Esophagus squamous epithelium (tissue), 5 donors: ENCODE measurements around the gene ARRB1. TPM values are rescaled to one million over a fixed set of nuclear protein-coding genes. Genes with fewer than 3 reads are reported as not detected.

Experiments
- DNase-seq: peaks from one replicate; lab custom pipeline; 2025; lab: John Stamatoyannopoulos, UW
- H3K27ac ChIP-seq, 4 donors: fragments of 200-600 bp; sonication (generic); one replicate each; pipeline ENCODE4 v1.5.1; 2016 to 2019; ENCODE audit warnings: mild to moderate bottlenecking in 1 of 4
- H3K27me3 ChIP-seq, 4 donors: fragments of 200-600 bp; sonication (generic); 1 replicate in 3 of 4; 2 replicates in 1 of 4; pipeline versions ENCODE4 v1.5.1 to v1.6.0; 2017 to 2021; ENCODE audit warnings: antibody characterized with exemption in 1 of 4
- H3K36me3 ChIP-seq, 3 donors: fragments of 200-600 bp; sonication (generic); one replicate each; pipeline ENCODE4 v1.5.1; 2016 to 2019
- H3K4me1 ChIP-seq, 3 donors: fragments of 200-600 bp; sonication (generic); one replicate each; pipeline ENCODE4 v1.5.1; 2017 to 2019
- H3K4me3 ChIP-seq, 4 donors: fragments of 200-600 bp; sonication (generic); 1 replicate in 3 of 4; 2 replicates in 1 of 4; pipeline ENCODE4 v1.5.1; 2016 to 2019; ENCODE audit warnings: mild to moderate bottlenecking in 2 of 4, moderate library complexity in 1 of 4
- H3K9me3 ChIP-seq, 3 donors: fragments of 200-600 bp; sonication (generic); one replicate each; pipeline ENCODE4 v1.5.1; 2016 to 2019
- POLR2A ChIP-seq, 4 donors: fragments of 450-650 bp; IDR thresholded peaks; one replicate each; pipeline ENCODE4 v1.6.1; 2017; ENCODE audit warnings: antibody characterized with exemption in 4 of 4, mild to moderate bottlenecking in 4 of 4, moderate library complexity in 3 of 4
- WGBS, 2 donors: methylation state at CpG; one replicate each; pipeline ENCODE4 v1.1.5; 2018; 5-methylcytosine and 5-hydroxymethylcytosine counted together
- intact Hi-C: fragments of 100-400 bp; cut with DNase I; formaldehyde crosslinking; loops from one replicate; pipeline ENCODE4 v1.15.0; 2022
- total RNA-seq, 4 donors: library from RNA; depleted of rRNA; stranded (reverse); fragments of >200 nt; gene quantifications; one replicate each; pipeline ENCODE4 v1.1.0, GENCODE V29; 2016
- TF ChIP-seq, protein P1 (sequence below), 6 experiments: fragments of 450-650 bp in 4 of 6; fragments of 200-600 bp in 2 of 6; sonication (generic) in 2 of 6; IDR thresholded peaks; one replicate each; pipeline ENCODE4 v1.5.1; 2016 to 2019; ENCODE audit warnings: antibody characterized with exemption in 6 of 6, mild to moderate bottlenecking in 4 of 6, moderate library complexity in 4 of 6
- donor health status: DM: yes; HTN: yes; CAD: no.

ARRB1 gene
- total RNA-seq, 4 donors from 2014 or later: 9.6 to 24.8 (median 17.8) TPM

DNA sequence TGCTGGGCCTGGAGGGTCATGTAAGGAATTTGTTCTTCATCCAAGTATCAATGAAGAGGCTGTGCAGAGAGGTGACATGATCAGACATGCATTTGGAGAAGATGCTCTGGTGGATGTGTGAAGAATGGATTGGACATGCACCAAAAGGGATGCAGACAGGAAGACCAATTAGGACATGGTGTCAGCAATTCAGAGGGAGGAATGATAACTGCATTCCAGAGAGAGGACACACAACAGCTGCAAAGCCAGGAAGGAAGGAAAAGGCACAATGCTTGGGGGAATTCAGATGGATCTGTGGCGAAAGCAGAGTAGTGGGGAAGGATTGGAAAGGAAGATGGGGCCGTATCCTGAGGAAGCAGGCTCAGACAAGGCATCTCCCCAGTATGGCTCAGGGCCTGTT is 5.2 kb upstream of the ARRB1 start:
- TF ChIP-seq, protein P1, sequence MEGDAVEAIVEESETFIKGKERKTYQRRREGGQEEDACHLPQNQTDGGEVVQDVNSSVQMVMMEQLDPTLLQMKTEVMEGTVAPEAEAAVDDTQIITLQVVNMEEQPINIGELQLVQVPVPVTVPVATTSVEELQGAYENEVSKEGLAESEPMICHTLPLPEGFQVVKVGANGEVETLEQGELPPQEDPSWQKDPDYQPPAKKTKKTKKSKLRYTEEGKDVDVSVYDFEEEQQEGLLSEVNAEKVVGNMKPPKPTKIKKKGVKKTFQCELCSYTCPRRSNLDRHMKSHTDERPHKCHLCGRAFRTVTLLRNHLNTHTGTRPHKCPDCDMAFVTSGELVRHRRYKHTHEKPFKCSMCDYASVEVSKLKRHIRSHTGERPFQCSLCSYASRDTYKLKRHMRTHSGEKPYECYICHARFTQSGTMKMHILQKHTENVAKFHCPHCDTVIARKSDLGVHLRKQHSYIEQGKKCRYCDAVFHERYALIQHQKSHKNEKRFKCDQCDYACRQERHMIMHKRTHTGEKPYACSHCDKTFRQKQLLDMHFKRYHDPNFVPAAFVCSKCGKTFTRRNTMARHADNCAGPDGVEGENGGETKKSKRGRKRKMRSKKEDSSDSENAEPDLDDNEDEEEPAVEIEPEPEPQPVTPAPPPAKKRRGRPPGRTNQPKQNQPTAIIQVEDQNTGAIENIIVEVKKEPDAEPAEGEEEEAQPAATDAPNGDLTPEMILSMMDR (IDR thresholded peaks at IDR 0.05): no peak
- no peak for TF ChIP-seq POLR2A (IDR thresholded peaks at IDR 0.05)
- Histone ChIP-seq H3K4me3 (no peak overlapping the region), H3K27me3 (no peaks in the 10 kb centered on the region), H3K9me3 (no peaks in the 10 kb centered on the region), H3K36me3 (no peaks in the 10 kb centered on the region), H3K4me1 (peaks cover 5 to 21% (median 9%) of the 10 kb centered on the region in 3 donors), H3K27ac (no peak overlapping the region)
- no peak for DNase-seq
- intact Hi-C loops: no loop called here
- 58 to 75% methylated on average over 2 of the region's 2 CpGs for WGBS, 2 donors

DNA sequence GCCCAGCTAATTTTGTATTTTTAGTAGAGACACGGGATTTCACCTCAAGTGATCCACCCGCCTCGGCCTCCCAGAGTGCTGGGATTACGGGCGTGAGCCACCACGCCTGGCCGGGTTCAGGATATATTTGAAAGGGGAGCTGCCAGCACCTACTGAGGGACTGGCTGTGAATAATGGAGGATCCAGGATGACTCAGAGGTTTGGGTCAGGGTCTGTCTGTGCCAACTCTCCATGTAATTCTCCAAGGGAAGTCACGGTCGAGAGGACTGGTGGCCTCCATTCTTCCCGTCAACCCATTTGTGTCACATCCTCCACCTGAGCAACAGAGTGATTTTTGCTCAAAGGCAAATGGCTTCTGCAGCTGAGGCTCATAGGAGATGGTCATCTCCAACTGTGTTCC is 3.6 kb upstream of the ARRB1 start:
- intact Hi-C loops: no loop called here
- Histone ChIP-seq H3K27ac (no peak overlapping the region), H3K4me1 (peaks cover 11 to 35% (median 18%) of the 10 kb centered on the region in 3 donors), H3K4me3 (no peak overlapping the region), H3K36me3 (no peaks in the 10 kb centered on the region), H3K9me3 (no peaks in the 10 kb centered on the region), H3K27me3 (no peaks in the 10 kb centered on the region)
- TF ChIP-seq, protein P1 (IDR thresholded peaks at IDR 0.05): no peak
- TF ChIP-seq POLR2A (IDR thresholded peaks at IDR 0.05): no peak
- no peak for DNase-seq
- 61 to 84% methylated on average over 4 to 10 of the region's 10 CpGs for WGBS, 2 donors

DNA sequence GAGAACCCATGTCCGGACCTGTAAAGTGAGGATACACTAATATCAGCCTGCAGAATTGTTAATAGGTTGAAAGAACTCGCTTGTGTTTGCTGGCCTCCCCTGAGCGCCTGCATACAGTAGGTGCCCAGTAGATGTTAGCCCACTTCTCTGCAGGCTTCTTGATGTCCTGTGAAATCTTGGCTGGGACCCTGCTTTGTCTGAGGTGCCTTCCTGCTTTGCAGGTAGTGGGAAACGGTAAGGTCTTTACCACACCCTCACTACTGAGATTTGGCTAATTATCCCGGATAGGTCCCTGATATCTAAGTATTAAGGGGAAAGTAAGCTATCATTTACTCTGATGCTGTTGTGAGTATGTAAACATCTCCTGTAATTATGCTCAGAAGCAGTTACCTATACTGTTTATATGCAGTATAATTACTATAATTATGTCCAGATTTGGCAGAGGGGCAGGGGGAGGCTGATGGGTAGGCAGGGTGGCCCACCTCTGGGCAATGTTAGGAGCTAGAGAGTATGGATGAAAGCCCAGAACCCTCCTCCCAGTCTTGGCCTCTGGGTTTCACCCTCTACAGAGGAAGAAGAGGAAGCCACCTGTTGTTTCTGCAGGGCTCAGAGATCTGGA is 1.2 kb upstream of the ARRB1 start:
- TF ChIP-seq, protein P1 (IDR thresholded peaks at IDR 0.05): no peak
- no peak for TF ChIP-seq POLR2A (IDR thresholded peaks at IDR 0.05)
- Histone ChIP-seq H3K36me3 (no peaks in the 10 kb centered on the region), H3K4me1 (peaks cover 33 to 58% (median 39%) of the 10 kb centered on the region in 3 donors), H3K4me3 (peak overlapping the region; percentile 57 to 93 (median 74)), H3K27ac (peak overlapping the region; percentile 87 to 97 (median 92)), H3K27me3 (no peaks in the 10 kb centered on the region), H3K9me3 (no peaks in the 10 kb centered on the region)
- 19 to 34% methylated on average over 4 to 5 of the region's 5 CpGs for WGBS, 2 donors
- no peak for DNase-seq
- intact Hi-C loops: no loop called here

DNA sequence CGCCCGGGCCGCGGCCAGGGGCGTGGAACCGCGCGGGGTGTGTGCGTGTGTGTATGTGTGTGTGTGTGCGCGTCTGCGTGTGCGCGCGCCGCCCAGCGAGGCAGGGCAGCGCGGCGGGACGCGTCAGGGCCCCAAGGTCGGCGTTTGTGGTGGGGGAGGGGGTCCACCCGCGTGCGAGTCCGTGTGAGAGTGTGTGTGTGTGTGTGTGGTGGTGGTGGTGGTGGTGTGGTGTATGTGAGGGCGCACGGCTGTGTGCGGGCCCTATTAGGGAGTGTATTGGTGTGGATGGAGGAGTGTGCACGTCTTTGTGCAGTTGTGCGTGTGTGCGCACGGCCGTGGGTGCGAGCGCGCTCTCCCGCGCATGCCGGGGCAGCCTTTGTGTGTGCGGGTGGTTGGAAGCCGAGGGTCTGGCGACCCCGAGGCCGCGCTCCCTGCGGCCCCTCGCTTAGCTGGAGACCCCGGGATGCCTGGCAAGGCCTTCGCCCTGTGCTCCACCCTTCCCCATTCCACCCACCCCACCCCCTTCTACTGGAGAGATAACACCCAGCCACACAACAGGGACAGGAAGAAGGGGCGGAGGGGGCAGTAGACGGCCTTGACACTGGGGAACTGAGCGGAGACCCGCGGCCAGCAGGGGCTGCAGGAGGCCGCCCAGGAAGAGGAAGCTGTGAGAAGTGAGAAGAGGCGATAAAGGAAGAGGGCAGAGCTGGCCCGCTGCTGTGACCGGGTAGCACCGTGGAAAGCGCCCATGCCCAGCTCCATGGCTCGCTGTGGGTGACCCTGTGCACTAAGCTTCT is 528 bp upstream of the ARRB1 start:
- H3K4me3 ChIP-seq: peak overlapping the region; percentile 57 to 93 (median 74)
- peaks cover 40 to 65% (median 46%) of the 10 kb centered on the region in 3 donors for H3K4me1 ChIP-seq
- TF ChIP-seq POLR2A (IDR thresholded peaks at IDR 0.05): peak in 1 of 4 donors; percentile 32
- TF ChIP-seq, protein P1 (IDR thresholded peaks at IDR 0.05): peak in 1 of 6 experiments; percentile 10
- no peaks in the 10 kb centered on the region for H3K9me3 ChIP-seq
- no peaks in the 10 kb centered on the region for H3K27me3 ChIP-seq
- intact Hi-C loops: no loop called here
- WGBS, 2 donors: 3 to 7% methylated on average over 12 to 29 of the region's 64 CpGs
- H3K27ac ChIP-seq: peak overlapping the region; percentile 87 to 97 (median 92)
- DNase-seq: no peak
- no peaks in the 10 kb centered on the region for H3K36me3 ChIP-seq
